GM18499 (cell line): ENCODE measurements around the gene COLEC12.

Experiments
- ATAC-seq: cut with Tn5 transposase; IDR thresholded peaks from one replicate; pipeline ENCODE4 v1.9.1; 2021; ENCODE audit warnings: moderate number of reproducible peaks; ENCODE audit not compliant: insufficient read depth, unreplicated experiment

Gene COLEC12

GRCh38 chr18:476251-476664, 24.2 kb downstream of the COLEC12 start:
- no peak for ATAC-seq

GRCh38 chr18:475202-476031, 25.1 kb downstream of the COLEC12 start:
- ATAC-seq = no peak

- ATAC-seq = no peak
Measured at GRCh38 chr18:474416-474815, 26.1 kb downstream of the COLEC12 start.

GRCh38 chr18:473802-474201, 26.7 kb downstream of the COLEC12 start:
- no peak for ATAC-seq

- ATAC-seq = no peak
Measured at GRCh38 chr18:471716-472115, 28.8 kb downstream of the COLEC12 start.

- no peak for ATAC-seq
Measured at GRCh38 chr18:470661-471501, 29.6 kb downstream of the COLEC12 start.

GRCh38 chr18:468955-469790, 31.3 kb downstream of the COLEC12 start:
- ATAC-seq = no peak

- ATAC-seq = no peak
Measured at GRCh38 chr18:463827-464541, 36.5 kb downstream of the COLEC12 start.

- ATAC-seq = no peak
Measured at GRCh38 chr18:463403-463802, 37.1 kb downstream of the COLEC12 start.

- ATAC-seq = no peak
Measured at GRCh38 chr18:461762-462161, 38.7 kb downstream of the COLEC12 start.

GRCh38 chr18:460791-461190, 39.7 kb downstream of the COLEC12 start:
- ATAC-seq = no peak

- no peak for ATAC-seq
Measured at GRCh38 chr18:459814-460593, 40.5 kb downstream of the COLEC12 start.

GRCh38 chr18:457521-458412, 42.7 kb downstream of the COLEC12 start:
- ATAC-seq = no peak

- ATAC-seq = no peak
Measured at GRCh38 chr18:457140-457519, 43.4 kb downstream of the COLEC12 start.

GRCh38 chr18:456361-457139, 44.0 kb downstream of the COLEC12 start:
- ATAC-seq = no peak

GRCh38 chr18:453400-453799, 47.1 kb downstream of the COLEC12 start:
- no peak for ATAC-seq

- no peak for ATAC-seq
Measured at GRCh38 chr18:452816-453215, 47.7 kb downstream of the COLEC12 start.
